SK-MEL-5 (cell line): ENCODE results near the gene ADAMTSL2. TPM values are rescaled to one million over a fixed set of nuclear protein-coding genes. Genes with fewer than 3 reads are reported as not detected.

ENCODE experiments used
- DNase-seq: peaks from one replicate; pipeline ENCODE4 v3.0.0-alpha.2; 2016; ENCODE audit warnings: low read depth, low spot score
- in situ Hi-C: cut with HindIII; loops from 2 replicates; pipeline ENCODE4 v1.10.0; 2016; ENCODE audit warnings: low sequenced_read_pairs, high pct_unique_total_duplicates, low pct_unique_long_range_greater_than_20kb
- total RNA-seq: library from RNA; depleted of rRNA; stranded (reverse); fragments of >200 nt; shearing (Covaris generic); gene quantifications from 2 replicates; pipeline ENCODE4 v1.2.3, GENCODE V29; 2014

The ADAMTSL2 gene
- total RNA-seq, 1 experiment from 2014 or later: 1.1 TPM

DNA sequence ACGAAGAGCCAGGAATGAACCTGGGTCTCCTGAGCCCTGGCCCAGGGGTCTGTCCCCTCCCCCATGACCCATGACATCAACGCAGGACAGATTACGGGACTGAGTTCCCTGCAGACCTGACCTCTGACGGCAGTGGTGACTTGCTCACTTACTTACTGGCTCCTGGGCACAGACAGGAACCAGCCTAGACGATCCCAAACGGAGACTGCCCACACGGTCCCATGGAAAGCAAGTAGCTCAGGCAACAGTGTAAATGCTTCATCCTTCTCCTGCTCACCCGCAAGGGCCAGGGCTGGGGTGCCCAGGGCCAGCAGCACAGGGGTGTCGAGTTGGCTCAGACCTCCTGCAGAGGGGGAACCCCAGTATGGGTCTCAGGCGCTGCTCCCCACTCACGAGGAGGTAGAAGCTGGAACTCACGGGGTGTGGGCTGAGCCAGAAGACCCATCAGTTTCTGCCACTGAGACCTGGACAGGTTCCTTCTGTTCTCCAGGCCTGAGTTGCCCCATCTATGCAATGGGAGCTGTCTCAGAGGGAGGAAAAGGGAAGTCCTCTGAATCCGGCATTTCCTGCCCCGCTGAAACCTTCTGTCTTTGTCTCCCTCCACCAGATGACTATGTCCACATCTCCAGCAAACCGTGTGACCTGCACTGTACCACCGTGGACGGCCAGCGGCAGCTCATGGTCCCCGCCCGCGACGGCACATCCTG is 5.6 kb downstream of the ADAMTSL2 start:
- in situ Hi-C loops: no loop called here
- no peak for DNase-seq

DNA sequence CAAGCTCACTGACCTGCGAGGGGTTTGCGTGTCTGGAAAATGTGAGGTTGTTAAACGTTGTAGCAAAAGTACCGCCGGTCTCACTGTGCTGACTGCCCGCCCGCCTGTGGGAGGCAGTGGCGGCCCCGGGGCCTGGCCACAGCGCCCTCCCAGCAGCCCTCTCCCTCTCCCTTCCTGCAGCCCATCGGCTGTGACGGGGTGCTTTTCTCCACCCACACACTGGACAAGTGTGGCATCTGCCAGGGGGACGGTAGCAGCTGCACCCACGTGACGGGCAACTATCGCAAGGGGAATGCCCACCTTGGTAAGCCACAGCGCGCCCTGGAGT is 6.2 kb downstream of the ADAMTSL2 start:
- in situ Hi-C loops: no loop called here
- DNase-seq: no peak

DNA sequence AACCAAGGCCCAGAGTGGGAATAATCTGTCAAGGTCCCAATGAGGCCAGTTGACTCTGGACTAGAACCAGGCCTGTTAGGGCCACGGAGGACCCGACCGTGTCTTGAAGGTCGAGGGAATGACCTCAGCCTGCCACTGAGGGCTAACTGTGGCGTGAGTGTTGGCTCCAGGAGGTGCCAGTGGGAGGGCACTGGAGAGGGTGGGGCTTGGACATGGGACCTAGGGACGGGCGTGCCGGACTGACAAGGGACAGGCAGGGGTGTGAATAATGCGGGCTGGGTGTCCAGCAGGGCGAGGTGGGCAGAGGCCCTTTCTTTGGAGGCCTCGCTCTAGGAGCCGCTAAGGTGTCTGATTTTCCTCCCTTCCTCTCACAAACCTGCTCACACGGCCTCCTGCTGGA is 7.5 kb downstream of the ADAMTSL2 start:
- in situ Hi-C loops: no loop called here
- no peak for DNase-seq

- in situ Hi-C loops: no loop called here
Observed at GRCh38 chr9:133543772-133544467, 9.4 kb downstream of the ADAMTSL2 start.

GRCh38 chr9:133545494-133546286 is 11.2 kb downstream of the ADAMTSL2 start:
- DNase-seq: no peak
- in situ Hi-C loops: no loop called here

More at GRCh38 chr9:133543772-133544467, 9.4 kb downstream of the ADAMTSL2 start:
- DNase-seq: no peak

DNA sequence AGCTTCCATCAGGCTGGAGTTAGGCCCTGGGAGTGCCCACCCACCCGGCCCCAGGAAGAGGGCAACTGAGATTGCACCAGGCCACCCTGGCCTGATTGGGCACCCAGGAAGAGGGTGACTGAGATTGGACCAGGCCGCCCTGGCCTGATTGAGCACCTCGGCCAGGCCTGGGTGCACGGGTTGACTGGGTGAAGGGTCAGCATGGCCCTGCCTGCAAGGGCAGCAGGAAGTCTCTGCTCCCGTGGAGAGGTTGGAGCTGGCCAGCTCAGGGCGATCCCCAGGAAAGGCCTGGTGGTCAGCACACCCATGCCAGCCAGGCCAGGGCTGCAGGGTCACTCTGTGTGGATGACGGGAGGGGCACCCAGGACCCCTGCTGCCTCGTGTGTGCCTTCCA is 11.8 kb downstream of the ADAMTSL2 start:
- in situ Hi-C loops: no loop called here
- DNase-seq: no peak

GRCh38 chr9:133547116-133547515 is 12.6 kb downstream of the ADAMTSL2 start:
- no peak for DNase-seq
- in situ Hi-C loops: no loop called here

DNA sequence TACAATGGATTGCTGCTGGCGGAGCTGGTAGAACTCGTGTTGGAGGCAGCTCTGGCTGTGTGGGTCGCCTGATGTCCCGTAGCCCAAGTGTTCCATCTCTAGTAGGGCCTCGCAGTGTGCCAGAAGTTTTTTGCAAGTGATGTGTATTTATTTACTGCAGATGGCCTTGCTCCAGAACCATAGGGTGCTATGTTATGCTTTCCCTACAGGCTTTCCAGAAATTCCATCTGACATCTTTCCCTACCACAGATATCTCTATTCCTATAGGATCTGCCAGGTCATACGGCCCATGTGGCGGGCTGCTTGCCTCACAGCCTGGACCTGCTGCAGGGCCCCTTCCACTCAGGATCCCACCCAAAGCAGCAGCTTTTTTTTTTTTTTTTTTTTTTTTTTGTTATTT is 16.9 kb downstream of the ADAMTSL2 start:
- in situ Hi-C loops: no loop called here
- DNase-seq: no peak

DNA sequence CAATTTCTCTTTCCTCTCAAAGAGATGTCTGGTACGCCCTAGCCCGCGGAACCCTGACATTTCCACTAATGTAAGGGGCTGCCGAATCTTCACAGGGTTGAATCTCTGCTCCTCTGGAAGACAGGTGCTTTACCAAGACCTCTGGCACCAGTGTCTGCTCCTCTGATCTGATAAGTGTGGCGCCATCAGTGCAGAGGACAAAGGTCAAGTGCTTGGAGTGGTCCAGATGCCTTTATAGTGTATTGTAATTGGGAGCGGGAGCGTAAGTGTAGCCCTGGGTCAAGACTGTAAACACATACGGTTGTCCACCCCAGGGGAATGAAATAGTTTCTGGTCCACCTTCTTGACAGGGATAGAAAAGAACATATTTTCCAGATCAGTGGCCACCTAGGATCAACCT is 17.7 kb downstream of the ADAMTSL2 start:
- in situ Hi-C loops: no loop called here
- DNase-seq: no peak

- DNase-seq: no peak
- in situ Hi-C loops: no loop called here
Observed at GRCh38 chr9:133553123-133553522, 18.6 kb downstream of the ADAMTSL2 start.

DNA sequence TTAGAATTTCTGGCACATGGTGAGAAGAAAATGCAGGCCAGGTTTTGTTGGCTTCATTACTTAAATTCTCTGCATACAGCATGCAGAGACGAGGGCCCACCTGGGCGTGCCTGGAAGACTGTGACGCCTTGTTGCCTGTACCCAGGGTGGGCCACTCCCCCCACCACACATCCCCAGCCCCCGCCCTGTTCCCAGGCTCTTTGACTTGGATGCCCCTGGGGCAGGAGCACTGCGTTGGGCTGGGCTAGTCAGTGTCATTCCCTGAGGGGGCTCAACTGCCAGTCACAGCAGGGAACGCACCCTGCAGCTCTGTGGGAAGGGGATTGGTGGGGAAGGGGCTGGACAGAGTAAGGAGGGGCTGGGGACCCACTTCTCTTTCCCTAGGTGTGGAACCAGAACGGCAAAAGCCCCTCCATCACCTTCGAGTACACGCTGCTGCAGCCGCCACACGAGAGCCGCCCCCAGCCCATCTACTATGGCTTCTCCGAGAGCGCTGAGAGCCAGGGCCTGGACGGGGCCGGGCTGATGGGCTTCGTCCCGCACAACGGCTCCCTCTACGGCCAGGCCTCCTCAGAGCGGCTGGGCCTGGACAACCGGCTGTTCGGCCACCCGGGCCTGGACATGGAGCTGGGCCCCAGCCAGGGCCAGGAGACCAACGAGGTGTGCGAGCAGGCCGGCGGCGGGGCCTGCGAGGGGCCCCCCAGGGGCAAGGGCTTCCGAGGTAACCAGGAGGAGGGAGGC is 19.6 kb downstream of the ADAMTSL2 start:
- in situ Hi-C loops: no loop called here
- DNase-seq: no peak

DNA sequence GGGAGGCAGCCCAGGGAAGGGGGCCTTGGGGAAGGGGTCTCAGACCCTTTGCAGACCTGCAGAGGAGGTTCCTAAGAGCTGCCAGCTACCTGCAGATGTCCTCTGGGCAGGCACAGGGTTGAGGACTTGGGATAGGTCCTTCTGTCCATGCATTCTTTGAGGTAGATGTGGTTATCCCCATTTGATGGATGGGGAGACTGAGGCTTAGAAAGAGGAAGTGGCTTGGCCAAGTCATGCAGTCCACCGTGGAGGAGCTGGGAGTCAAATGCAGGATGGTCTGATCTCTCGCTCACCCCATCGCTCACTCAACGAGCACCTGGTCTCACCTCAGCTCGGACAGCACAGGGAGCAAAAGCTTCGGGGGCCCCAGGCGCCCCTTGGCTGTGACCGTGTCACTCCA is 20.2 kb downstream of the ADAMTSL2 start:
- DNase-seq: no peak
- in situ Hi-C loops: no loop called here

DNA sequence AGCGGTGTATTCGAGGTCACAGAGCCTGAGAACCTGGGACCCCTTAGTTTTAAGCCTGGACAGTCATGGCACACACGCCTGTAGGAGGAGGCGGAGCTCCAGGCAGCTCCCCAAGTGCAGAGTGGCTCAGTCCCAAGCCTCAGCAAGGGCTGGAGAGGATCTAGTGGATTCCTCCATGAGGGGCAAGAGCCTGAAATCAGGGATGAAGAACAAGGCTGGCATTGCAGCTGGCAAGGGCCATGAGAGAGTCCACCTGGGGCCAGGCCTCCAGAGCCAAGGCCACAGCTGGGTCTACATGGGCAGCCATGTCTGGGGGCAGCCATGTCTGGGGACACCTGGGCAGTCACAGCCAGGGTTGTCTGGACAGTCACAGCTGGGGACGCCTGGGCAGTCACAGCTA is 21.9 kb downstream of the ADAMTSL2 start:
- no peak for DNase-seq
- in situ Hi-C loops: no loop called here

- no peak for DNase-seq
- in situ Hi-C loops: no loop called here
Observed at GRCh38 chr9:133557581-133557980, 23.1 kb downstream of the ADAMTSL2 start.

DNA sequence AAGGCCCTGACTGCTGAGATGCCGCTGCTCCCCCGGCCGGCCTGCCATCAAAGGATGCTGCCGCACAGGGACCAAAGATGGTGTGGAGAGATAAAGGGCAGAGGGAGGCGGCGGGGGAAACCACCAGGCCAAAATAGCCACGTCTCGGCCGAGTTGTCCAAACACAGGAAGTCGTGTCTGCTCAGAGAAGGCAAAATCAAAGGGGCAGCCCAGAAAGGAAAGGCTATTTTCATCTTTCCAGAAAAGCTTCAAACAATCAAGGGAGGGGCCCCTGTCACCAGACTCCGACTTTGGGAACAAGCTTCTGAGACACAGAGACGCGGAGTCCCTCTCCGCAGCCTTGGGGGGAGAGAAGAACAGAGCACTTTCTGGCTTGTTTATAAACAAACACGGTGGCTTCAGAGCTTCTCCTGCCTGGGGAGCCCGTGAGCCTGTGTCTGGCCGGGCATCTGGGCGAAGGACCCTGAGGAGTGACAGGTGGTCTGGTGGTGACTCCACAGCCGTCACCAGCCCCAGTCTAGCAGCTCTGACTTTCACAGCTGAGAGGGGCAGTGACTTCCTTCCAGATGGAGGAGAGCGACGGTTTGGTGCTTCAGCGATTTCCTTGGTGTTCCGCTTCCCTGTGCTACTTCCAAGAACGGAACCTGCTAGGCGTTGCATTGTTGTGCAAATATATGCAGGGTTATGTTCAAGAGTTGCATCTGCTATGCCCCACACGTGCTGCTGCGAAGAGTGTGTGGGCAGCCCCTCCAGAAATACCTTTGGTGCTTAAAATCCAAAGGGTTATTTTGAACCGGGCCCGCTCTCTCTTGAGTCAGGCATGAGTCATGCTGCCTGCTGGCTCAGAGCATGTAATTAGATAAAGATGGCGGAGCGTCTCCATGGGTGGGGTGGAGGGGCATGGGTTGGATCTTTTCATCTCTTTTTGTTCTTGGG is 24.0 kb downstream of the ADAMTSL2 start:
- in situ Hi-C loops: no loop called here
- DNase-seq: no peak

DNA sequence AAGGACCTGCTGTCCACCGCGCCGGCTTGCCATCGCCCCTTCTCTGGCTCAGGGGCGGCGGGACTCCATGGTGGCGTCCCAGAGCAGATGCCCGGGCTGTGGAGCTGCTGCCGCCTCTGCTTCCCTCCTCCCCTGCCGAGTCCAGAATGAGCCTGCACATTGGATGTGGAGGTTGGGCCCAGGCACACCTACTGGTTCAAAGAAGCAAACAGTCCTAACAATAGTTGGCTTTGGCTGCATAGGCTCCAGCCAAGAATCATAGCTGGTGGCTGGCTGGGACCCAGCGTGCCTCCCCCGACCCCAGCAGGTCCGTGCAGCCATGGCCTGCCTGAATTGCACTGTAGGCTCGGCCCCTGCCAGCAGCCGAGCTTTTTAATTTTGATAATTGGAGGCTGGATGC is 25.8 kb downstream of the ADAMTSL2 start:
- DNase-seq: no peak
- in situ Hi-C loops: no loop called here

- in situ Hi-C loops: no loop called here
- DNase-seq: no peak
Observed at GRCh38 chr9:133560944-133561343, 26.4 kb downstream of the ADAMTSL2 start.
